H1 (cell line): Measurements from ENCODE around the gene EIPR1. TPM values are rescaled to one million over a fixed set of nuclear protein-coding genes. Genes with fewer than 3 reads are reported as not detected.
A peak's percentile ranks its signal among the peaks of the same experiment; 100 is the strongest.

Source experiments
- CTCF ChIA-PET: fragments of 300-600 bp; sonication (Branson Sonifier 250); formaldehyde crosslinking; loops from one replicate; lab custom pipeline; 2021; ENCODE audit not compliant: partially characterized antibody; lab: Charles Lee
- POLR2A ChIA-PET: fragments of 300-600 bp; sonication (Branson Sonifier 250); formaldehyde crosslinking; loops from one replicate; lab custom pipeline; 2021; ENCODE audit warnings: inconsistent platforms; ENCODE audit not compliant: partially characterized antibody; lab: Charles Lee
- DNase-seq, 2 experiments: peaks; one replicate each; pipeline versions ENCODE4 v3.0.0 to v3.0.0-alpha.2; 2010 to 2022; ENCODE audit warnings: low spot score in 2 of 2, low read depth in 1 of 2, mixed read lengths in 1 of 2
- FAIRE-seq: peaks from 2 replicates; lab custom pipeline; 2011; peaks lifted over from hg19 to GRCh38; lab: Jason Lieb, UNC
- H2AFZ ChIP-seq: 2 replicates; pipeline ENCODE4 v1.8.1; 2012; ENCODE audit warnings: low read length, inconsistent platforms
- H2AK5ac ChIP-seq: 2 replicates; pipeline ENCODE4 v1.6.1; 2013; ENCODE audit warnings: low read depth, low read length
- H2BK120ac ChIP-seq: replicated peaks from 2 replicates; pipeline ENCODE3; 2013; ENCODE audit warnings: low read depth, low read length, inconsistent platforms
- H2BK12ac ChIP-seq: 2 replicates; pipeline ENCODE4 v1.6.1; 2013; ENCODE audit warnings: low read depth, low read length
- H2BK15ac ChIP-seq: 2 replicates; pipeline ENCODE4 v1.6.1; 2013; ENCODE audit warnings: low read length
- H2BK20ac ChIP-seq: 2 replicates; pipeline ENCODE4 v1.6.1; 2013; ENCODE audit warnings: low read length
- H2BK5ac ChIP-seq: 2 replicates; pipeline ENCODE4 v1.6.1; 2013; ENCODE audit warnings: low read depth, low read length
- H3K14ac ChIP-seq: 2 replicates; pipeline ENCODE4 v1.6.1; 2013; ENCODE audit warnings: inconsistent platforms; ENCODE audit not compliant: insufficient read length
- H3K18ac ChIP-seq: 2 replicates; pipeline ENCODE4 v1.6.1; 2013; ENCODE audit warnings: low read length; ENCODE audit errors: extremely low read depth
- H3K23ac ChIP-seq: 2 replicates; pipeline ENCODE4 v1.6.1; 2013; ENCODE audit warnings: inconsistent platforms; ENCODE audit not compliant: insufficient read length
- H3K23me2 ChIP-seq: 2 replicates; pipeline ENCODE4 v1.6.1; 2013; ENCODE audit warnings: low read depth, low read length
- H3K27ac ChIP-seq: 2 replicates; pipeline ENCODE4 v1.6.1; 2011; ENCODE audit warnings: low read depth, low read length, inconsistent platforms
- H3K27me3 ChIP-seq, 4 experiments: replicated peaks in 1 of 4; 1 replicate in 1 of 4; 2 replicates in 3 of 4; pipeline versions ENCODE4 v1.6.1 to v1.8.1; 2011 to 2013; ENCODE audit warnings: low read length in 3 of 4, mild to moderate bottlenecking in 3 of 4, inconsistent platforms in 2 of 4, mixed read lengths in 2 of 4, moderate library complexity in 1 of 4; ENCODE audit not compliant: control insufficient read depth in 3 of 4, insufficient read depth in 3 of 4; ENCODE audit errors: extremely low read depth in 1 of 4
- H3K36me3 ChIP-seq, 4 experiments: 2 replicates each; pipeline versions ENCODE4 v1.6.1 to v1.8.1; 2011 to 2013; ENCODE audit warnings: mild to moderate bottlenecking in 4 of 4, low read length in 3 of 4, moderate library complexity in 2 of 4, control low read depth in 1 of 4, inconsistent platforms in 1 of 4; ENCODE audit not compliant: insufficient read depth in 4 of 4, control insufficient read depth in 2 of 4
- H3K4ac ChIP-seq: replicated peaks from 2 replicates; pipeline ENCODE3; 2013; ENCODE audit warnings: low read length, low read depth, mixed read lengths, inconsistent platforms; ENCODE audit not compliant: insufficient read length
- H3K4me1 ChIP-seq, 4 experiments: replicated peaks in 1 of 4; 1 replicate in 1 of 4; 2 replicates in 3 of 4; pipeline versions ENCODE4 v1.6.1 to v1.8.1; 2011 to 2013; ENCODE audit warnings: low read length in 3 of 4, inconsistent platforms in 2 of 4, mixed read lengths in 1 of 4; ENCODE audit not compliant: insufficient read depth in 4 of 4, control insufficient read depth in 3 of 4
- H3K4me2 ChIP-seq, 2 experiments: 2 replicates each; pipeline versions ENCODE4 v1.6.1 to v1.8.1; 2011 to 2013; ENCODE audit warnings: low read depth in 2 of 2, low read length in 2 of 2, control low read depth in 1 of 2, inconsistent platforms in 1 of 2, mild to moderate bottlenecking in 1 of 2; ENCODE audit not compliant: insufficient read depth in 1 of 2
- H3K4me3 ChIP-seq, 4 experiments: fragments of 200-600, 300-600 bp in 1 of 4; sonication (generic), shearing (Covaris generic), sonication (Bioruptor Twin) in 1 of 4; 2 replicates each; pipeline versions ENCODE4 v1.5.1 to v1.8.1; 2011 to 2016; ENCODE audit warnings: low read length in 4 of 4, low read depth in 3 of 4, control low read depth in 2 of 4, inconsistent platforms in 2 of 4, mild to moderate bottlenecking in 2 of 4, mixed read lengths in 1 of 4, moderate library complexity in 1 of 4; ENCODE audit not compliant: insufficient read depth in 2 of 4; ENCODE audit errors: extremely low read depth in 1 of 4
- H3K56ac ChIP-seq: replicated peaks from 2 replicates; pipeline ENCODE3; 2013; ENCODE audit warnings: low read depth, mild to moderate bottlenecking, mixed read lengths, low read length, inconsistent platforms; ENCODE audit not compliant: insufficient read length
- H3K79me1 ChIP-seq: 2 replicates; pipeline ENCODE4 v1.6.1; 2013; ENCODE audit warnings: low read depth, low read length, control low read depth
- H3K79me2 ChIP-seq, 2 experiments: 2 replicates each; pipeline versions ENCODE4 v1.6.1 to v1.8.1; 2012 to 2013; ENCODE audit warnings: low read length in 2 of 2, mild to moderate bottlenecking in 2 of 2, inconsistent platforms in 1 of 2; ENCODE audit not compliant: insufficient read depth in 2 of 2, control insufficient read depth in 1 of 2
- H3K9ac ChIP-seq, 4 experiments: replicated peaks in 1 of 4; 1 replicate in 1 of 4; 2 replicates in 3 of 4; pipeline versions ENCODE4 v1.6.1 to v1.8.1; 2011 to 2013; ENCODE audit warnings: low read depth in 3 of 4, low read length in 3 of 4, control low read depth in 2 of 4, mild to moderate bottlenecking in 2 of 4, moderate library complexity in 2 of 4, inconsistent platforms in 1 of 4; ENCODE audit errors: extremely low read depth in 1 of 4
- H3K9me3 ChIP-seq, 2 experiments: 2 replicates each; pipeline versions ENCODE4 v1.6.1 to v1.8.1; 2012 to 2013; ENCODE audit warnings: mild to moderate bottlenecking in 2 of 2, moderate library complexity in 2 of 2, control low read depth in 1 of 2, inconsistent platforms in 1 of 2, low read depth in 1 of 2, low read length in 1 of 2, mixed read lengths in 1 of 2; ENCODE audit not compliant: insufficient read depth in 2 of 2
- H4K20me1 ChIP-seq, 2 experiments: replicated peaks in 1 of 2; 2 replicates each; pipeline versions ENCODE3 to v1.8.1; 2011 to 2013; ENCODE audit warnings: inconsistent platforms in 2 of 2, low read length in 2 of 2, mild to moderate bottlenecking in 1 of 2; ENCODE audit not compliant: insufficient read depth in 2 of 2, control insufficient read depth in 1 of 2
- H4K5ac ChIP-seq: 2 replicates; pipeline ENCODE4 v1.6.1; 2013; ENCODE audit warnings: low read length, low read depth, mixed read lengths, inconsistent platforms; ENCODE audit not compliant: insufficient read length
- H4K8ac ChIP-seq: 2 replicates; pipeline ENCODE4 v1.8.0; 2013; ENCODE audit warnings: mild to moderate bottlenecking, moderate library complexity, low read length, inconsistent platforms; ENCODE audit not compliant: insufficient read depth; ENCODE audit errors: extremely low read depth
- H4K91ac ChIP-seq: replicated peaks from 2 replicates; pipeline ENCODE3; 2013; ENCODE audit warnings: low read length, mixed read lengths, inconsistent platforms; ENCODE audit not compliant: insufficient read length
- BRCA1 ChIP-seq: IDR thresholded peaks from 2 replicates; pipeline ENCODE4 v1.6.1; 2012; ENCODE audit warnings: low read depth, low read length, improper control_type of control experiment
- HDAC6 ChIP-seq: IDR thresholded peaks from one replicate; pipeline ENCODE4 v1.7.1; 2012; ENCODE audit warnings: low read depth, mild to moderate bottlenecking, inconsistent platforms, low read length, moderate library complexity
- KDM5A ChIP-seq: fragments of 200-600 bp; IDR thresholded peaks from 2 replicates; pipeline ENCODE4 v1.7.1; 2012; ENCODE audit warnings: mild to moderate bottlenecking, low read length, inconsistent platforms, mixed read lengths
- NRF1 ChIP-seq: IDR thresholded peaks from 2 replicates; pipeline ENCODE4 v1.6.1; 2011; ENCODE audit warnings: mild to moderate bottlenecking, low read depth, low read length, improper control_type of control experiment
- RNF2 ChIP-seq: fragments of 200-900, 300-1000 bp; sonication (generic); IDR thresholded peaks from 2 replicates; pipeline ENCODE4 v1.7.1; 2016; ENCODE audit warnings: borderline replicate concordance, low read depth, mild to moderate bottlenecking, antibody characterized with exemption, low read length; ENCODE audit not compliant: poor library complexity, severe bottlenecking; ENCODE audit errors: missing control alignments
- SUZ12 ChIP-seq: fragments of 200-600 bp; sonication (generic); IDR thresholded peaks from 2 replicates; pipeline ENCODE4 v1.6.1; 2012; ENCODE audit warnings: mild to moderate bottlenecking, inconsistent platforms, low read length, moderate library complexity, mixed read lengths
- TAF1 ChIP-seq: IDR thresholded peaks from 2 replicates; pipeline ENCODE4 v1.6.1; 2011; ENCODE audit warnings: mild to moderate bottlenecking, low read depth, low read length
- TEAD4 ChIP-seq: IDR thresholded peaks from 2 replicates; pipeline ENCODE4 v1.6.1; 2012; ENCODE audit warnings: low read depth, low read length, inconsistent platforms, mixed read lengths
- WGBS, 2 experiments: shearing (Covaris generic) in 1 of 2; methylation state at CpG; one replicate each; pipeline versions ENCODE4 v1.1.6 to v1.1.7; 2013 to 2015; ENCODE audit warnings: low lambda C conversion rate in 2 of 2, mixed read lengths in 2 of 2, inconsistent platforms in 1 of 2, low coverage in 1 of 2, missing lambda C conversion rate in 1 of 2; ENCODE audit not compliant: insufficient replicate concordance in 2 of 2, insufficient coverage in 1 of 2, insufficient read length in 1 of 2; ENCODE audit errors: extremely low coverage in 1 of 2, missing lambda C conversion rate in 1 of 2; 5-methylcytosine and 5-hydroxymethylcytosine counted together
- polyA plus RNA-seq, 7 experiments: library from polyadenylated mRNA; depleted of rRNA in 3 of 7; stranded (reverse) in 5 of 7; unstranded in 2 of 7; fragments of >200 nt in 5 of 7; fragments of 200-250 nt in 2 of 7; gene quantifications; 1 replicate in 5 of 7; 2 replicates in 1 of 7; 4 replicates in 1 of 7; pipeline versions ENCODE4 v1.2.1 to v1.2.3, GENCODE V29; 2011 to 2013; ENCODE audit warnings: missing spikeins in 2 of 7, mixed read lengths in 2 of 7
- total RNA-seq: library from RNA; stranded (reverse); fragmentation: NEBNext Ultra II Directional; extraction: Animal tissue kit (Norgen Biotek cat#: 25700); gene quantifications from 2 replicates; pipeline ENCODE4 v1.2.1, GENCODE V29; 2021

The EIPR1 gene
- total and polyA plus RNA-seq, 2 of the 8 experiments (the other 6 are each of a cell fraction or from before 2014, with no cell fraction given) = 26.3 to 56.4 TPM

DNA sequence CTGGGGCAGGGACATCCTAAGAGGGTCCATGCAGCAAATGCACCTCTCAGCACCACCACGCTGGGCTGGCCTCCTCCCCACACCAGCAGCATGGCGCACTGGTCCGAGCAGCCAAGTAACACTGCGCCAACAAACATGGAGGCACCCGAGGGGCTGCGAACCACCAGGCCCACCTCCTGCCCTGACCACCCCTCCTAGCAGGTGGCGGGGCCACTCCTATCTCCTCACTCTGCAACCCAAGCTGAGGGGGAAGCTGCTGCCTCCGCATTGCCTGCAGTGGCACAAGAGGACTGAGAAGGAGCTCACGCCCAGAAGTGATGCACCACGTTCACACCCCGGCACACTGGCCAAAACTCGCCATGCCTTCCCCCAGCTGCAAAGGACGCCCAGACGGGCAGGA lies 94.4 kb downstream of the EIPR1 start:
- Histone ChIP-seq H3K27ac (no peak overlapping the region), H3K79me1 (no peaks in the 10 kb centered on the region; the same call in 1 of the 2 replicates), H3K14ac (no peak overlapping the region), H3K27me3 (no peaks in the 10 kb centered on the region), H4K91ac (no peak overlapping the region), H3K4me2 (no peak overlapping the region), H2BK20ac (no peak overlapping the region), H3K9me3 (0 out of 4 replicates have a peak, but pooled peaks cover 0 to 2% of the 10 kb centered on the region in 2 experiments), H2BK12ac (no peak overlapping the region), H3K79me2 (peaks cover 0 to 12% of the 10 kb centered on the region in 2 experiments; a peak in 1 of 4 replicates), H3K23ac (no peak overlapping the region), H2BK15ac (no peak overlapping the region), H3K4ac (no peak overlapping the region)
- WGBS, 2 experiments = 90% methylated on average over 11 of the region's 14 CpGs; no CpG with 5 or more reads in 1 of the 2 experiments
- TF ChIP-seq KDM5A (no peak), NRF1 (no peak), SUZ12 (no peak), TEAD4 (no peak), RNF2 (no peak), TAF1 (no peak), BRCA1 (no peak), HDAC6 (no peak)
- TF ChIP-seq, all 59 proteins: peak for 0
- no peak overlapping the region for H2AFZ ChIP-seq
- no peak overlapping the region for H4K5ac ChIP-seq
- no peak overlapping the region for H3K9ac ChIP-seq
- peaks cover 2% of the 10 kb centered on the region in 2 experiments for H4K20me1 ChIP-seq
- no peaks in the 10 kb centered on the region for H3K23me2 ChIP-seq
- H2BK5ac ChIP-seq = no peak overlapping the region
- H3K56ac ChIP-seq = no peak overlapping the region
- H3K18ac ChIP-seq = no peak overlapping the region
- no peak overlapping the region for H2AK5ac ChIP-seq
- H3K4me1 ChIP-seq = peaks cover 0 to 5% (median 0%) of the 10 kb centered on the region in 4 experiments; a peak in 1 of 7 replicates
- no peak for FAIRE-seq
- H2BK120ac ChIP-seq = no peak overlapping the region
- DNase-seq = no peak
- CTCF ChIA-PET = no interaction called here
- POLR2A ChIA-PET = no interaction called here
- no peaks in the 10 kb centered on the region; a peak in 1 of 8 replicates for H3K36me3 ChIP-seq
- H3K4me3 ChIP-seq = no peak overlapping the region
- peak overlapping the region; percentile 71; the same call in 1 of the 2 replicates for H4K8ac ChIP-seq
